H1 (cell line): Measurements from ENCODE around the gene ADD3. TPM values are rescaled to one million over a fixed set of nuclear protein-coding genes. Genes with fewer than 3 reads are reported as not detected.

ENCODE experiments used
- BRCA1 ChIP-seq: IDR thresholded peaks from 2 replicates; pipeline ENCODE4 v1.6.1; 2012; ENCODE audit warnings: low read depth, low read length, improper control_type of control experiment
- polyA plus RNA-seq, 7 experiments: library from polyadenylated mRNA; depleted of rRNA in 3 of 7; stranded (reverse) in 5 of 7; unstranded in 2 of 7; fragments of >200 nt in 5 of 7; fragments of 200-250 nt in 2 of 7; gene quantifications; 1 replicate in 5 of 7; 2 replicates in 1 of 7; 4 replicates in 1 of 7; pipeline versions ENCODE4 v1.2.1 to v1.2.3, GENCODE V29; 2011 to 2013; ENCODE audit warnings: missing spikeins in 2 of 7, mixed read lengths in 2 of 7
- total RNA-seq: library from RNA; stranded (reverse); fragmentation: NEBNext Ultra II Directional; extraction: Animal tissue kit (Norgen Biotek cat#: 25700); gene quantifications from 2 replicates; pipeline ENCODE4 v1.2.1, GENCODE V29; 2021

The ADD3 gene
- total and polyA plus RNA-seq, 2 of the 8 experiments (the other 6 are each of a cell fraction or from before 2014, with no cell fraction given) = 44.7 to 85.6 TPM

DNA sequence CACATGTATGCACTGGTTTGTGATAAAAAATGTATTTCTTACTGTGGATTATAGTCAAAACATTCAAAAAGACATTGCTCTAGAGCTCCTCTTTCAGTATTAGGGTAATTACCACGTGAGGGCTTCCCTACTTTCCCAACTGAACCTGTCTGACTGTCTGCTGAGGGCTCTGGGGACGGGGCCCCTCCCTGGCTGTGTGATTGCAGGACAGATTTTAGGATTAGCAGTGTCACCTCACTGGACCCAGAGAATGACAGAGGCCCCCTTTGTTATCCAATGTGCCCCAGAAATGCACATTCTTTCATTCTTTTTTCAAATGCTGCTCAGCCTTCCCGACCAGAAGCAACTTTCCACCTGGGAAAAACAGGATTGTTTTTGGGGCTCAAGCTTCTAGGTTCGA lies 156.1 kb downstream of the ADD3 start (continued):
- no peak for TF ChIP-seq BRCA1
